GM12878 (cell line): ENCODE data around the gene CAMTA1. TPM values are rescaled to one million over a fixed set of nuclear protein-coding genes. Genes with fewer than 3 reads are reported as not detected.

Experiments used
- ATAC-seq: fragments of 200-7000 bp; cut with Tn5 transposase; 3 replicates; pipeline ENCODE4 v1.9.1; 2020; ENCODE audit warnings: mild to moderate bottlenecking, moderate library complexity
- BruUV-seq: library from RNA; stranded (reverse); fragments of 400-500 nt; replicated peaks from 2 replicates; lab custom pipeline; 2021; lab: Mats Ljungman, UMichigan
- CTCF ChIA-PET: fragments of 300-600 bp; sonication (Branson Sonifier 250); formaldehyde crosslinking; extraction: SDS; loops from one replicate; lab custom pipeline; 2021; ENCODE audit warnings: inconsistent platforms; lab: Yijun Ruan, JAX
- POLR2A ChIA-PET: fragments of 350-600 bp; formaldehyde crosslinking; extraction: SDS; loops from one replicate; lab custom pipeline; 2021; ENCODE audit warnings: inconsistent platforms; lab: Charles Lee
- RAD21 ChIA-PET: fragments of 300-600 bp; sonication (Branson Sonifier 250); formaldehyde crosslinking; loops from one replicate; lab custom pipeline; 2023; ENCODE audit warnings: antibody characterized with exemption; ENCODE audit not compliant: unreplicated experiment; lab: Charles Lee
- SMC1A ChIA-PET: fragments of 300-600 bp; sonication (Branson Sonifier 250); formaldehyde crosslinking; loops from one replicate; lab custom pipeline; 2023; ENCODE audit not compliant: unreplicated experiment, uncharacterized antibody; lab: Charles Lee
- DNase-seq: peaks from one replicate; pipeline ENCODE4 v3.0.0-alpha.2; 2011; ENCODE audit warnings: low read depth, low spot score
- FAIRE-seq: peaks from 3 replicates; lab custom pipeline; 2011; peaks lifted over from hg19 to GRCh38; lab: Jason Lieb, UNC
- H2AFZ ChIP-seq: 2 replicates; pipeline ENCODE4 v1.6.0; 2011; ENCODE audit warnings: low read depth, low read length, control low read depth; ENCODE audit not compliant: control insufficient read depth
- H3K27ac ChIP-seq: 2 replicates; pipeline ENCODE4 v1.5.1; 2011; ENCODE audit warnings: control low read depth; ENCODE audit not compliant: control insufficient read depth, insufficient read depth
- H3K27me3 ChIP-seq, 2 experiments: replicated peaks in 1 of 2; 2 replicates each; pipeline versions ENCODE4 v1.6.0 to v1.6.1; 2011; ENCODE audit warnings: low read length in 1 of 2; ENCODE audit not compliant: control insufficient read depth in 2 of 2, insufficient read depth in 2 of 2
- H3K36me3 ChIP-seq, 2 experiments: 2 replicates each; pipeline ENCODE4 v1.5.1; 2011; ENCODE audit warnings: low read length in 1 of 2; ENCODE audit not compliant: control insufficient read depth in 2 of 2, insufficient read depth in 2 of 2
- H3K4me1 ChIP-seq: 2 replicates; pipeline ENCODE4 v1.6.1; 2011; ENCODE audit warnings: mild to moderate bottlenecking, low read length, moderate library complexity, mixed read lengths; ENCODE audit not compliant: control insufficient read depth, insufficient read depth
- H3K4me2 ChIP-seq: 2 replicates; pipeline ENCODE4 v1.6.0; 2011; ENCODE audit warnings: control low read depth; ENCODE audit not compliant: control insufficient read depth, insufficient read depth
- H3K4me3 ChIP-seq: fragments of 200-600 bp; sonication (generic); 2 replicates; pipeline ENCODE4 v1.5.1; 2016
- H3K79me2 ChIP-seq: 2 replicates; pipeline ENCODE4 v1.6.0; 2011; ENCODE audit warnings: low read length; ENCODE audit not compliant: control insufficient read depth, insufficient read depth
- H3K9ac ChIP-seq: 2 replicates; pipeline ENCODE4 v1.8.0; 2011; ENCODE audit warnings: low read length, control low read depth, mixed read lengths; ENCODE audit not compliant: control insufficient read depth, insufficient read depth
- H3K9me3 ChIP-seq: replicated peaks from 3 replicates; pipeline ENCODE4 v1.5.1; 2011; ENCODE audit warnings: mild to moderate bottlenecking, low read length; ENCODE audit not compliant: control insufficient read depth, insufficient read depth
- H4K20me1 ChIP-seq: 2 replicates; pipeline ENCODE4 v1.6.0; 2011; ENCODE audit not compliant: control insufficient read depth, insufficient read depth
- CBX3 ChIP-seq: fragments of 200-600 bp; sonication (generic); IDR thresholded peaks from 2 replicates; pipeline ENCODE4 v1.6.1; 2016; ENCODE audit warnings: low read depth, borderline replicate concordance
- CBX5 ChIP-seq: sonication (generic); IDR thresholded peaks from 2 replicates; pipeline ENCODE4 v1.6.1; 2016; ENCODE audit warnings: low read depth, moderate library complexity, mild to moderate bottlenecking, inconsistent platforms
- CHD2 ChIP-seq: IDR thresholded peaks from 2 replicates; pipeline ENCODE4 v1.6.1; 2011; ENCODE audit warnings: low read depth, low read length, improper control_type of control experiment, borderline replicate concordance
- HDAC2 ChIP-seq: fragments of 200-600 bp; sonication (generic); IDR thresholded peaks from 2 replicates; pipeline ENCODE4 v1.6.1; 2017
- KAT2A ChIP-seq: conservative IDR thresholded peaks from 2 replicates; pipeline ENCODE4 v1.6.1; 2011; ENCODE audit warnings: low read depth, low read length; ENCODE audit not compliant: control insufficient read depth
- POLR2A ChIP-seq: IDR thresholded peaks from 2 replicates; pipeline ENCODE4 v1.6.1; 2011; ENCODE audit warnings: low read depth, mild to moderate bottlenecking, low read length
- RAD21 ChIP-seq: IDR thresholded peaks from 2 replicates; pipeline ENCODE4 v1.6.1; 2011; ENCODE audit warnings: mild to moderate bottlenecking, low read depth, low read length, moderate library complexity; ENCODE audit not compliant: insufficient read depth
- RBBP5 ChIP-seq: fragments of 200-600 bp; sonication (generic); conservative IDR thresholded peaks from 2 replicates; pipeline ENCODE4 v1.6.1; 2016
- SRF ChIP-seq, 2 experiments: IDR thresholded peaks; 2 replicates each; pipeline ENCODE4 v1.6.1; 2011; ENCODE audit warnings: low read depth in 2 of 2, low read length in 2 of 2, mild to moderate bottlenecking in 1 of 2, moderate library complexity in 1 of 2
- SUPT20H ChIP-seq: IDR thresholded peaks from 2 replicates; pipeline ENCODE4 v1.6.1; 2011; ENCODE audit warnings: low read depth, mild to moderate bottlenecking, low read length, moderate library complexity, borderline replicate concordance; ENCODE audit not compliant: control insufficient read depth
- TCF12 ChIP-seq: IDR thresholded peaks from 2 replicates; pipeline ENCODE4 v1.6.1; 2011; ENCODE audit warnings: low read depth, mild to moderate bottlenecking, low read length
- WGBS: methylation state at CpG from one replicate; pipeline ENCODE4 v1.1.6; 2016; ENCODE audit warnings: low lambda C conversion rate; ENCODE audit not compliant: insufficient replicate concordance, insufficient coverage; ENCODE audit errors: missing lambda C conversion rate; 5-methylcytosine and 5-hydroxymethylcytosine counted together
- in situ Hi-C: fragments of 300-500 bp; cut with MboI; formaldehyde crosslinking; loops from 9 replicates; pipeline ENCODE4 v1.14.3; 2018; ENCODE audit warnings: mixed read lengths
- intact Hi-C: fragments of 100-400 bp; cut with micrococcal nuclease; formaldehyde crosslinking; loops from one replicate; pipeline ENCODE4 v1.14.2; 2022; ENCODE audit not compliant: unreplicated experiment
- polyA plus RNA-seq, 11 experiments: library from polyadenylated mRNA; depleted of rRNA in 4 of 11; unstranded in 6 of 11; stranded (reverse) in 5 of 11; fragments of >200 nt; fragmentation: Nextera tagmentation in 4 of 11; fragmentation: Illumina TruSeq in 1 of 11; extraction: Ambion mirVana in 4 of 11; extraction: Trizol in 1 of 11; gene quantifications; 1 replicate in 1 of 11; 2 replicates in 10 of 11; pipeline versions ENCODE4 v1.2.1 to v1.2.3, GENCODE V29; 2011 to 2016; ENCODE audit warnings: inconsistent platforms in 2 of 11, missing spikeins in 2 of 11, low read depth in 1 of 11
- total RNA-seq, 4 experiments: library from RNA; depleted of rRNA in 3 of 4; stranded (reverse); fragments of >200 nt in 3 of 4; fragmentation: Illumina TruSeq in 1 of 4; extraction: Trizol in 1 of 4; gene quantifications; 2 replicates each; pipeline versions ENCODE4 v1.2.1 to v1.2.3, GENCODE V29; 2013 to 2021

CAMTA1 gene
- total and polyA plus RNA-seq, 10 of the 15 experiments (the other 5 are each of a cell fraction or from before 2014, with no cell fraction given) = 37.7 to 148 (median 76.4) TPM

- TF ChIP-seq TCF12 (no peak), CBX3 (no peak), KAT2A (no peak), RBBP5 (no peak), CHD2 (no peak), POLR2A (no peak), RAD21 (no peak), SRF (IDR thresholded peaks at IDR 0.05; ENCODE audit: low read depth in 2 of 2, low read length in 2 of 2) (no peak), CBX5 (no peak), SUPT20H (no peak), HDAC2 (no peak)
- no peak for DNase-seq
- FAIRE-seq = no peak
- Histone ChIP-seq H2AFZ (no peak overlapping the region), H3K36me3 (peaks cover 0 to 3% of the 10 kb centered on the region in 2 experiments; a peak in 1 of 4 replicates), H3K9me3 (no peaks in the 10 kb centered on the region), H3K27me3 (no peaks in the 10 kb centered on the region), H3K4me3 (no peak overlapping the region), H3K4me2 (no peak overlapping the region), H4K20me1 (no peaks in the 10 kb centered on the region), H3K4me1 (peaks cover 22% of the 10 kb centered on the region), H3K27ac (no peak overlapping the region), H3K79me2 (peaks cover 7% of the 10 kb centered on the region), H3K9ac (no peak overlapping the region)
- in situ Hi-C loops (no loop called here), intact Hi-C loops (no loop called here)
- no peak for ATAC-seq
- POLR2A ChIA-PET = interaction anchor here (0.7 kb wide), 1 partner anchor 61 kb away, joined by 3 read pairs; no protein-coding TSS in a partner anchor
- SMC1A ChIA-PET = interaction anchor here (1.0 to 1.6 kb wide), 2 partner anchors 22 to 24 kb away, joined by 3 to 4 read pairs; no protein-coding TSS in a partner anchor
- CTCF ChIA-PET = interaction anchor here (9.2 kb wide), 1 partner anchor 23 kb away, joined by 52 read pairs; no protein-coding TSS in a partner anchor
- BruUV-seq = no TSS peak
- RAD21 ChIA-PET = no interaction called here
- WGBS = 96% methylated on average over 7 of the region's 7 CpGs
These were observed 81.6 kb downstream of the CAMTA1 start for GRCh38 chr1:6866825-6867224.
